SK-N-SH treated with all-trans-retinoic acid at 6 μM for 48 hours (cell line): ENCODE measurements around the gene TIMM23B.
"Not testable (repeated sequence)": the region's sequence is repeated elsewhere in the genome, so short reads cannot be mapped to it uniquely, and the experiment has no call there.

Source experiments
- PATZ1 ChIP-seq: fragments of 250-450 bp; sonication (Bioruptor Pico); IDR thresholded peaks from 2 replicates; pipeline ENCODE4 v1.8.0; 2020; ENCODE audit warnings: mild to moderate bottlenecking, moderate library complexity, borderline replicate concordance
- ZNF70 ChIP-seq: fragments of 450-650 bp; formaldehyde crosslinking; IDR thresholded peaks from 2 replicates; pipeline ENCODE4 v1.5.0; 2020; ENCODE audit warnings: mild to moderate bottlenecking, moderate library complexity
- ZNF8 ChIP-seq: fragments of 450-650 bp; formaldehyde crosslinking; IDR thresholded peaks from 2 replicates; pipeline ENCODE4 v1.5.0; 2020; ENCODE audit warnings: mild to moderate bottlenecking, moderate library complexity

- TF ChIP-seq PATZ1; ZNF70 (CRISPR knock-in tag); ZNF8 (CRISPR knock-in tag): not testable (repeated sequence)
Measured at GRCh38 chr10:50016926-50017325, 75.1 kb downstream of the TIMM23B start.
